Activated CD8-positive, alpha-beta T cell treated with anti-CD3 and anti-CD28 coated beads for 36 hours (primary cell): ENCODE data around the gene MAP2K1. TPM values are rescaled to one million over a fixed set of nuclear protein-coding genes. Genes with fewer than 3 reads are reported as not detected.
"Not testable (repeated sequence)": the region's sequence is repeated elsewhere in the genome, so short reads cannot be mapped to it uniquely, and the experiment has no call there.

ENCODE experiments used
- ATAC-seq: fragments of 200-7000 bp; cut with Tn5 transposase; one replicate; pipeline ENCODE4 v1.10.0; 2021; ENCODE audit warnings: mild to moderate bottlenecking, moderate library complexity
- CTCF ChIA-PET: fragments of 350-600 bp; sonication (Branson Sonifier 250); formaldehyde crosslinking; loops from one replicate; lab custom pipeline; 2021; ENCODE audit warnings: antibody characterized with exemption; lab: Charles Lee
- POLR2A ChIA-PET: fragments of 350-600 bp; sonication (Branson Sonifier 250); formaldehyde crosslinking; loops from one replicate; lab custom pipeline; 2021; ENCODE audit warnings: antibody characterized with exemption; lab: Charles Lee
- DNase-seq: peaks from one replicate; pipeline ENCODE4 v3.0.0-alpha.2; 2020
- H3K27ac Mint-ChIP-seq: one replicate; pipeline ENCODE4 v1.8.0; 2021; ENCODE audit warnings: mild to moderate bottlenecking, mixed read lengths
- H3K27me3 Mint-ChIP-seq: one replicate; pipeline ENCODE4 v1.8.0; 2021; ENCODE audit warnings: mixed read lengths
- H3K36me3 Mint-ChIP-seq: one replicate; pipeline ENCODE4 v1.8.0; 2021; ENCODE audit warnings: low read depth, mixed read lengths
- H3K4me1 Mint-ChIP-seq: one replicate; pipeline ENCODE4 v1.8.0; 2021; ENCODE audit warnings: low read depth, mixed read lengths
- H3K4me3 Mint-ChIP-seq: one replicate; pipeline ENCODE4 v1.8.0; 2021; ENCODE audit warnings: mild to moderate bottlenecking, moderate library complexity, mixed read lengths
- H3K9me3 Mint-ChIP-seq: one replicate; pipeline ENCODE4 v1.8.0; 2021; ENCODE audit warnings: mixed read lengths
- intact Hi-C: fragments of 100-400 bp; cut with micrococcal nuclease; formaldehyde crosslinking; loops from one replicate; pipeline ENCODE4 v1.10.0; 2022
- total RNA-seq, 2 experiments: library from RNA; stranded (reverse); gene quantifications; one replicate each; pipeline ENCODE4 v1.2.3, GENCODE V29; 2021
- TF ChIP-seq, protein P1 (sequence below): fragments of 200-600 bp; IDR thresholded peaks from one replicate; pipeline ENCODE4 v1.8.0; 2022; ENCODE audit warnings: antibody characterized with exemption, mild to moderate bottlenecking

MAP2K1 gene
- total RNA-seq, 2 experiments from 2014 or later, result 117 to 118 TPM

- ChIA-PET CTCF (interaction anchor here (0.7 to 5.1 kb wide), 23 partner anchors 8 to 449 kb away, joined by 3 to 65 read pairs (median 5); partner anchors contain the start of genes MAP2K1 and TIPIN), POLR2A (interaction anchor here (0.6 to 6.1 kb wide), 15 partner anchors 9 to 531 kb away, joined by 3 to 65 read pairs (median 5); partner anchors contain the start of genes DIS3L, MAP2K1 and TIPIN)
- Mint-ChIP-seq H3K27ac (peak overlapping the region; percentile 92), H3K9me3 (no peaks in the 10 kb centered on the region), H3K27me3 (no peaks in the 10 kb centered on the region), H3K4me1 (peaks cover 62% of the 10 kb centered on the region), H3K36me3 (peaks cover 89% of the 10 kb centered on the region), H3K4me3 (peak overlapping the region; percentile 92)
- ATAC-seq, result no peak
- intact Hi-C loops, result loop anchor here (5.0 to 10.0 kb wide), 3 partner anchors 111 to 206 kb away; partner anchors contain the start of genes DIS3L, MAP2K1 and TIPIN
- no peak for DNase-seq
- TF ChIP-seq, protein P1, sequence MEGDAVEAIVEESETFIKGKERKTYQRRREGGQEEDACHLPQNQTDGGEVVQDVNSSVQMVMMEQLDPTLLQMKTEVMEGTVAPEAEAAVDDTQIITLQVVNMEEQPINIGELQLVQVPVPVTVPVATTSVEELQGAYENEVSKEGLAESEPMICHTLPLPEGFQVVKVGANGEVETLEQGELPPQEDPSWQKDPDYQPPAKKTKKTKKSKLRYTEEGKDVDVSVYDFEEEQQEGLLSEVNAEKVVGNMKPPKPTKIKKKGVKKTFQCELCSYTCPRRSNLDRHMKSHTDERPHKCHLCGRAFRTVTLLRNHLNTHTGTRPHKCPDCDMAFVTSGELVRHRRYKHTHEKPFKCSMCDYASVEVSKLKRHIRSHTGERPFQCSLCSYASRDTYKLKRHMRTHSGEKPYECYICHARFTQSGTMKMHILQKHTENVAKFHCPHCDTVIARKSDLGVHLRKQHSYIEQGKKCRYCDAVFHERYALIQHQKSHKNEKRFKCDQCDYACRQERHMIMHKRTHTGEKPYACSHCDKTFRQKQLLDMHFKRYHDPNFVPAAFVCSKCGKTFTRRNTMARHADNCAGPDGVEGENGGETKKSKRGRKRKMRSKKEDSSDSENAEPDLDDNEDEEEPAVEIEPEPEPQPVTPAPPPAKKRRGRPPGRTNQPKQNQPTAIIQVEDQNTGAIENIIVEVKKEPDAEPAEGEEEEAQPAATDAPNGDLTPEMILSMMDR, result peak; percentile 54
Measured at GRCh38 chr15:66498501-66499386, 112.0 kb downstream of the MAP2K1 start.

DNA sequence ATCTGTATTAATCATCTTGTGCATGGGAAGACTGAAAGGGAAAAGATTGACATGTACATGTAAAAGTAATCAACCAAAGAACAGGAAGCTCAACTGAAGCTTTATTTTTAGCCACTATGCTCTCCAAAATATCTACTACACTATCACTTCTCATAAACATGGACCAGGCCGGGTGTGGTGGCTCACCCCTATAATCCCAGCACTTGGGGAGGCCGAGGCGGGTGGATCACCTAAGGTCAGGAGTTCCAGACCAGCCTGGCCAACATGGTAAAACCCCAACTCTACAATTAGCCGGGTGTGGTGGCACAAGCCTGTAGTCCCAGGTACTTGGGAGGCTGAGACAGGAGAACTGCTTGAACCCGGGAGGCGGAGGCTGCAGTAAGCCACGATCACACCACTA lies 113.6 kb downstream of the MAP2K1 start:
- CTCF ChIA-PET, result interaction anchor here (1.4 to 5.1 kb wide), 3 partner anchors 11 to 114 kb away, joined by 3 to 65 read pairs (median 3); partner anchors contain the start of gene MAP2K1
- H3K27me3 Mint-ChIP-seq, intact Hi-C loops, H3K9me3 Mint-ChIP-seq, DNase-seq, ATAC-seq: not testable (repeated sequence)
- peak overlapping the region; percentile 99 for H3K4me3 Mint-ChIP-seq
- H3K27ac Mint-ChIP-seq, result peak overlapping the region; percentile 92
- peaks cover 48% of the 10 kb centered on the region for H3K4me1 Mint-ChIP-seq
- H3K36me3 Mint-ChIP-seq, result peaks cover 83% of the 10 kb centered on the region
- POLR2A ChIA-PET, result interaction anchor here (0.5 to 6.1 kb wide), 4 partner anchors 11 to 206 kb away, joined by 3 to 65 read pairs (median 10); partner anchors contain the start of genes DIS3L and MAP2K1

- Mint-ChIP-seq H3K27me3 (no peaks in the 10 kb centered on the region), H3K36me3 (peaks cover 70% of the 10 kb centered on the region), H3K4me3 (peak overlapping the region; percentile 99), H3K9me3 (no peaks in the 10 kb centered on the region), H3K27ac (peak overlapping the region; percentile 100), H3K4me1 (peaks cover 52% of the 10 kb centered on the region)
- intact Hi-C loops, result no loop called here
- ChIA-PET CTCF (no interaction called here), POLR2A (interaction anchor here (0.9 to 4.0 kb wide), 3 partner anchors 8 to 133 kb away, joined by 5 to 27 read pairs (median 12); partner anchors contain the start of gene MAP2K1)
- no peak for ATAC-seq
- DNase-seq, result no peak
- TF ChIP-seq, protein P1, result no peak
Measured at GRCh38 chr15:66502491-66502890, 115.8 kb downstream of the MAP2K1 start.

DNA sequence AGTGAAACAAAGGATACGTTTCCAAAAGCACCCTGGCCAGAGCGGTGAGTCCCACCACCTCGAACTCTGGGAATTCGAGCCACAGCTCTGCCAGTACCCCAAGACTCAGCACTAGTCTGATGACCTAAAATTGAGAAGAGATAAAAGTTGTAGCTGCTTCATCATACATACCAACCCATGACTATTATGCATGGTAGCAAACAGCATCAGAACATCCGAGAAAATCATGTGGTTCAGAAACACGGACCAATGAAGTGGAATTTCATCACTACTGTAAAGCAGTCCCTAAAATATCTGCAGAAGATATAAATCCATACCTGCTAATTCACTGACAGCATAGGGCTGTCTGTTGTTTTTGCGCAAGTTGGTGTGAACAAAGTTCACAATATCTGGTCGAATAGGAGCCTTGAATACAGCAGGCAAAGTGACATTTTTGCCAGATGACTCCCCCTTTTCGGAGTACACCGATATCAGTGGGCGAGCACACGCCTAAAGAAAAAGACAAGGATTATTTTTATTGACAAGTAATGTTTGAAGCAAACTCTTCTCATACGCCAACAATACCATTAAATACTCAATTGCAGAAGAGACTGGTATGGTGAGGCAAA lies 116.4 kb downstream of the MAP2K1 start:
- POLR2A ChIA-PET, result interaction anchor here (0.7 to 4.0 kb wide), 14 partner anchors 9 to 1198 kb away, joined by 3 to 27 read pairs (median 6); partner anchors contain the start of genes DIS3L, MAP2K1, RNU5B-1 and TIPIN
- H3K9me3 Mint-ChIP-seq, H3K27me3 Mint-ChIP-seq, CTCF ChIA-PET, DNase-seq, ATAC-seq, intact Hi-C loops: not testable (repeated sequence)
- Mint-ChIP-seq H3K36me3 (peaks cover 64% of the 10 kb centered on the region), H3K4me3 (peak overlapping the region; percentile 99), H3K27ac (peak overlapping the region; percentile 100), H3K4me1 (peaks cover 49% of the 10 kb centered on the region)

DNA sequence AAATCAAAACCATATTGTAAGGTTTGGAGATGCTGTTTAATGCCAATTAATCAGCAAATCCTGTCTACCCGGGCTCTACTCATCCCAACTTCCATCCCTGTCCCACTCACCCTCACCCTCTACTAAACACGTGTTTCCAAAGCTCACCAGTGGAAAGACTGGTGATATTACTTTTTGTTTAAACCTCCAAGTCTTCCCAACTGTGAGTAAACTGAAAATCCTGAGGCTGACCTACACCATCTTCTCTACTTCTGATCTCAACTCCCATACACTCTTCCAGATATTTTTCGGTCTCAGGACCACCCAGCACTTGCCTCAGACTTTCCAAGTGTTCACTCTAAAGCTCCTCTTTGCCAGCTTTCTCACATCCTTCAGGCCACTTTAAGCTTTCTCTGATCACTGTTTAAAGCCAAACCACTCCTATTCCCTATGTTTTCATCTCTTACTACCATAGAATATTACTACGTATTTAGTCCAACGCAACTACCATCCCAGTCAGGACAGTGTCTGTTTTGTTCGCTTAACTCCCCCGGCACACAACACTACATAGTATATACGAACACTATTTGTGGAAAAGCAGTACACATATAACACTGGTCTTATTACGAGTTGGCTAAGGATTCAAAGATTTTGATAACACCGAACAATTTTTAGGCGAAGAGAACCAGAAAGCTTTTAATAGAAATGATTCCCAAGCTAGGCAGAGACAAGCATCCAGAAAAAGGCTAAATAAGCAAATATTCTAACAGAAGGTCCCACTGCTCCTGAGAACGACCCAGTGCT lies 117.3 kb downstream of the MAP2K1 start:
- POLR2A ChIA-PET, result interaction anchor here (0.6 to 4.0 kb wide), 17 partner anchors 8 to 1199 kb away, joined by 3 to 27 read pairs (median 4); partner anchors contain the start of genes DIS3L, MAP2K1, RNU5B-1 and TIPIN
- Mint-ChIP-seq H3K27ac (peak overlapping the region; percentile 100), H3K27me3 (no peaks in the 10 kb centered on the region), H3K36me3 (peaks cover 60% of the 10 kb centered on the region), H3K9me3 (no peaks in the 10 kb centered on the region), H3K4me3 (peak overlapping the region; percentile 99), H3K4me1 (peaks cover 45% of the 10 kb centered on the region)
- ATAC-seq, result no peak
- TF ChIP-seq, protein P1, result no peak
- no peak for DNase-seq
- CTCF ChIA-PET, result interaction anchor here (0.6 kb wide), 1 partner anchor 149 kb away, joined by 5 read pairs; no protein-coding TSS in a partner anchor
- intact Hi-C loops, result no loop called here
